Erythroblast (primary cell): ENCODE results near the gene FCF1.

Experiments
- GATA1 ChIP-seq: IDR thresholded peaks from 2 replicates; pipeline ENCODE4 v1.6.1; 2011; ENCODE audit warnings: low read depth, mild to moderate bottlenecking, control low read depth, low read length, moderate library complexity
- POLR2A ChIP-seq: IDR thresholded peaks from 2 replicates; pipeline ENCODE4 v1.6.1; 2011; ENCODE audit warnings: mild to moderate bottlenecking, low read length

GRCh38 chr14:74675219-74675618 lies 37.7 kb upstream of the FCF1 start:
- TF ChIP-seq POLR2A, result no peak
- no peak for TF ChIP-seq GATA1
